HG02759 (cell line): ENCODE measurements around the gene PIP5K1A.
"Not testable (repeated sequence)": the region's sequence is repeated elsewhere in the genome, so short reads cannot be mapped to it uniquely, and the experiment has no call there.

Source experiments
- ATAC-seq: cut with Tn5 transposase; IDR thresholded peaks from one replicate; pipeline ENCODE4 v1.9.1; 2021; ENCODE audit warnings: mild to moderate bottlenecking, moderate library complexity; ENCODE audit not compliant: unreplicated experiment

PIP5K1A gene

DNA sequence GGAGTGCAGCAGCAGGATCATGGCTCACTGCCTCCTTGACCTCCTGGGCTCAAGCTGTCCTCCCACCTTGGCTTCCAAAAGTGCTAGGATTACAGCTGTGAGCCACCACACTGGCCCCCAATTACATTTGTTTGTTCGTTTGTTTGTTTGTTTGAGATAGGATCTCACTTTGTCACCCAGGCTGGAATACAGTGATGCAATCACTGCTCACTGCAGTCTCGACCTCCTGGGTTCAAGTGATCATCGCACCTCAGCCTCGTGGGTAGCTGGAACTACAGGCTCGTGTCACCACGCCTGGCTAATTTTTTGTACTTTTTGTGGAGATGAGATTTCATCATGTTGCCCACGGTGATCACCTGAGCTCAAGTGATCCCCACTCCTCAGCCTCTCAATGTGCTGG, 6.3 kb upstream of the PIP5K1A start:
- ATAC-seq: no peak

- ATAC-seq: no peak
These were observed 5.0 kb upstream of the PIP5K1A start for GRCh38 chr1:151193304-151193703.

GRCh38 chr1:151193856-151194255, 4.5 kb upstream of the PIP5K1A start:
- no peak for ATAC-seq

GRCh38 chr1:151194894-151195594, 3.3 kb upstream of the PIP5K1A start:
- not testable (repeated sequence) for ATAC-seq

DNA sequence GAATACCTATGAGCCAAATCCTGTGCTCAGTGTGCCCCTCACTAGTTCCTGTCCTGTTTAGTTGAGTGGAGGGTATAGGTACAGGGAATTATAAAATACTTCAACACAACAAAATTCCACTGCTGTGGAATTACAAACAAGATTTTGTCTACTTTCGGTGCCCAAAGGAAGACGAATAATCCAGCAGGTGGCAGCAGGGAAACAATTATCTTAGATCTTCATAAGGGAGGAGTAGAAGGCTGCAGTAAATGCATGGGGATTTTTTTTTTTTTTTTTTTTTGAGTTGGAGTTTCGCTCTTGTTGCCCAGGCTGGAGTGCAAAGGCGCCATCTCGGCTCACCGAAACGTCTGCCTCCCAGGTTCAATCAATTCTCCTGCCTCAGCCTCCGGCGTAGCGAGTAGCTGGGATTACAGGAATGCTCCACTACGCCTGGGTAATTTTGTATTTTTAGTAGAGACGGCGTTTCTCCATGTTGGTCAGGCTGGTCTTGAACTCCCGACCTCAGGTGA, 2.0 kb upstream of the PIP5K1A start:
- ATAC-seq: no peak

DNA sequence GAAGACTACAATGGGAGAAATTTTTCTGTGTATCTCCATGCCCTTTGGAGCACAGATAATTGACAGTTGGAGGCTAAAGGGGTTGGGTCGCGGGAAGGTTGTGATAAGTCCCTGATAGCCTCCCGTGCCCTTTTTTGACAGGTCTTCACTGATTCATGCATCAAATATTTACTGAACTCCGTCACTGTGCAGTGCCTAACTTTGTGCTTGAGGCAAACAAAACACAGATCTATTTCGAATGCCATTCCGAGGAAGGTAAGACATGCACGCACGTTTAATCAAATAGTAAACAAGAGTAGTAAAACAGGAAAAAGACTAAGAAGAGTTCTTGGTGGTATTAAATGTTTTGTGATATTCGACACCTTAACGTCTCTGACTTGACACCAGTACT, 494 bp upstream of the PIP5K1A start:
- no peak for ATAC-seq

DNA sequence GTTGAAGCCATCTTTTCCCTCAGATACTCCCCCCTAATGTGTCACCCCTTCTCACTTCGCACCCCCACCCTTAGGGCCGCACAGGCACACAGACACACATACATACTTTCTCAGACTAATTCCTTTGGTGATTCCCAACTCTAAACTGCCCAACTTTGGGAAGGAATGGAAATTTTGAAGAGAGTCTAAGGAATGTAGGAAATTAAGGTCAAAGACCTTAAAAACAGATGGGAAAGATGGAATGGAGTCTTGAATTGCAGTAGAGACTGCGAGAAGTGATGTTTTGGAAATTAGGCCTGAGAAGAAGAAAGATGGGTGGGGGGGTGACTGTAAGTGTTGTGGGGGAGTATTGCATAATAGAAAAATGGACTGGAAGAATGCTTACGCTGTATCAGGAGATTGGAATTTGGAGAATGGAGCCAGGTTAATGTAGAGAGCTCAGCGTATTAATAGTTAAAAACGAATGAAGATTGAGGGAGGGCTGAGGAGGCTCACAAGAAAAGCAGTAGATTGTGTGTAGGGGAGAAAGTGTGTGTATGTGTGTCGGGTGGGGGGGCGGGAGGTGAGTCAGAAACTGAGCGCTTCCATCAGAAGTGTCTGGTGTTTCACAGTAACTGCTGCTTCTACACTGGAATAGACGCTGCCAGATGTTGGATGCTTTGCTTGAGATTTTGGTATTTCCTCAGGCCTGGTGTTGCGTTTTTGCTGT, 1.7 kb downstream of the PIP5K1A start:
- no peak for ATAC-seq

DNA sequence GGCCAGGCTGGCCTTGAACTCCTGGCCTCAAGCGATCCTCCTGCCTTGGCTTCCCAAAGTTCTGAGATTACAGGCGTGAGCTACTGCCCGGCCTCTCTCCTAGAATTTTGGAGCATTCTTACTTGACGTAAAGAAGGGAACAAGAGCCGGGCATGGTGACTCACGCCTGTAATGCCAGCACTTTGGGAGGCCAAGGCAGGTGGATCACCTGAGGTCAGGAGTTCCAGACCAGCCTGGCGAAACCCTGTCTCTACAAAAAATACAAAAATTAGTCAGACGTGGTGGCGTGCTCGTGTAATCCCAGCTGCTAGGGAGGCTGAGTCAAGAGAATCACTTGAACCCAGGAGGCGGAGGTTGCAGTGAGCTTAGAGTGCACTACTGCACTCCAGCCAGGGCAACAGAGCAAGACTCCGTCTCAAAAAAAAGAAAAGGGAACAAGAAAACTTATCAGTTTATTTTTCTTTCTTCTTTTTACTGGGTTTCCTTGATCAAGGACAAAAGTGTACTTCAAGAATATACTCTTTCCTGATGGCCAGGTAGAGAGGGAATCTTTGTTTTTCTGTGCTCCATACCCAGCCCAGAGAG, 7.1 kb downstream of the PIP5K1A start:
- not testable (repeated sequence) for ATAC-seq

GRCh38 chr1:151210830-151211229, 12.5 kb downstream of the PIP5K1A start:
- no peak for ATAC-seq

DNA sequence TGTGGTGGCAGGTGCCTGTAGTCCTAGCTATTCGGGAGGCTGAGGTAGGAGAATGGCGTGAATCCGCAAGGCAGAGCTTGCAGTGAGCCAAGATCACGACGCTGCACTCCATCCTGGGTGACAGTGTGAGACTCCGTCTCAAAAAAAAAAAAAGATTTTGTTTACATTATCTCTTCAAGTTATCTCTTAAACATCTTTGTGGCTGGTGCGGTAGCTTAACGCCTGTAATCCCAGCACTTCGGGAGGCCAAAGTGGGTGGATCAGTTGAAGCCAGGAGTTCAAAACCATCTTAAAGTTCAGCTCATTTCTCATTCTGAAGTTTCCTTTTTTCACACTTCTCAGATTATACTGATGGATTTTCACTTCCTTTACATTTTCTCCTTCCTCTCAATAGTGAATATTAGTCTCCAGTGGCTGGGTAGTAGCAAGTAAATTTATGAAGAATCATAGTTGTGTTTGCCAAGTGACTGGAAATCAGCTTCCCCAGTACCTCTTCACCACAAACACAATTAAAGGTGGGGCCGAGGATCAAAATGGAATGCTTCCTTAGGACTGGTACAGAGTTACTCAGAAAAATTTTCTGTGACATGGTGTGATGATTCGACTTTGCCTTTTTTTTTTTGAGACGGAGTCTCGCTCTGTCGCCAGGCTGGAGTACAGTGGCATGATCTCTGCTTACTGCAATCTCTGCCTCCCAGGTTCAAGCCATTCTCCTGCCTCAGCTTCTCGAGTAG, 13.8 kb downstream of the PIP5K1A start:
- no peak for ATAC-seq

GRCh38 chr1:151213560-151213959, 15.2 kb downstream of the PIP5K1A start:
- no peak for ATAC-seq

- no peak for ATAC-seq
These were observed 23.3 kb downstream of the PIP5K1A start for GRCh38 chr1:151221616-151222015.

DNA sequence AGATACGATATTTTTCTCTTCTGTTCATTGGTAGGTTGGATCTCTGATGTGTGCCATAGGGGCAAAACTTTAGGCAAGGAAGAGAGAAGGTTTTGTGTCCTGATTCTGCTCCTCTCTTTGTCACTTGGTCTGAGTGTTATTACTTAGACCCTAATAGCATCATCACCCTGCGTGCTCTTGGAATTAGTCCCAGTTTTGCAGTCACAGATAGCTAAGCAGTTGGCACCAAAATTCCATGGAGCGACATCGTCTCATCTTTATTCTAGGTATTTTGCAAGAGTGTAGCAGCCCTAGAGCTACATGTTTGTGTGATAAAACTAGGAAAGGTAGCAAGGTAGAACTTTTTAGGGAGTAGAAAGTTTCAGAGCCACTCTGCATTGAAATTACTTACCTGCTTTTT, 23.8 kb downstream of the PIP5K1A start:
- ATAC-seq: no peak

GRCh38 chr1:151235235-151235634, 36.9 kb downstream of the PIP5K1A start:
- no peak for ATAC-seq

DNA sequence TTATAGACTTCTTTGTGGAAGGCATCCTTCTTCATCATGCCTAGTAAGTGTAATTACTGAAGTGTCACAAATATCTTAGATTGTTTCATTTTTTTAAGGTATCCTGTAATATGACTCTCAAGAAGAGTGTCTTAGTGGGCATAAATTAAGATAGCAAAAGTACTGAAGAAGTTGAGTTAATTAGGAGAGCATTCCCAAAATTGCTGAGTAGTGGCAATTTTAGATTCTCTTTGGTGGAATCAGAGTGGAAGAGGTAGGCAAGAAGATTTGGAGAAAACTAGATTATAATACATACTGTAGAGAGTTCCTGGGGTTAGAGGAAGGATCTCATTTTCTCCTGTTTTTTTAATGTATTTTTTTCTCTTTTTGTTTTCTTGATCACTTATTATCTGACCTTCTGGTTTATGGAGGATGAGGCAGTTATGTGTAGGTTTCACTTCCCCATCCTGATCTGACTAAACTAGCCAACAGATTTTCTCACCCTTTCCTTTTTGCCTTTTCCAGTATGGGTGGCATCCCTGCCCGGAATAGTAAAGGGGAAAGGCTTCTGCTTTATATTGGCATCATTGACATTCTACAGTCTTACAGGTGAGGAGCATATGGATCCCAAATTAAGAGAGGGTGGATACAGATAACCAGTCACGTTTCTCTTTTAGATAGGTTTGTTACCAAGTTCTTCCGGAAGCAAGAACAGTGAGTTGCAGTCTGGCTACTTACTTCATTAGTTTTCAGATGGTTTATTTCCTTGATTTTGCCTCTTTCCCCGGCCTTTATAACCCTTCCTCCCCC, 39.5 kb downstream of the PIP5K1A start:
- ATAC-seq: no peak

- ATAC-seq: no peak
These were observed 40.1 kb downstream of the PIP5K1A start for GRCh38 chr1:151238467-151238739.

- ATAC-seq: no peak
These were observed 44.1 kb downstream of the PIP5K1A start for GRCh38 chr1:151242442-151242841.

DNA sequence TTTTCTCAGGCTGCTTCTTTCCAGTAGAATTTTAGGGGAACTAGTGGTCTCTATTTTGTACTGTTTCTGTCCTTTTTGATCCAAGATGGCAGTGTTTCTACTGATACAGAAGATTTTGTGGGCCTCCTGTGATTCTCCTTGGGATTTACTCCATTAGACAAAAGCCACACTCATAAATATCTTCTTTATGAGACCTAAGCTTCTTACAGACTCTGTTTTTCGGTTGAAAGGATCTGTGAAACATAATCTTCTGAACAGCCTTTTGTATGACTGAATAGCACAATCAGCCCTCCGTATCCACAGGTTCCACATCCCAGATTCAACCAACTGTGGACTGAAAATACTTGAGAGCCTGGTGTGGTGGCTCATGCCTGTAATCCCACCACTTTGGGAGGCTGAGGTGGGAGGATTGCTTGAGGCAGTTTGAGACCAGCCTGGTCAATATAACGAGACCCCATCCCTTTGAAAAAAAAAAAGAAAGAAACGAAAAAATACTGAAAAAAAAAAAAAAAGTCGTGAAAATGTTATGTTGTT, 45.4 kb downstream of the PIP5K1A start:
- no peak for ATAC-seq

GRCh38 chr1:151246786-151247185, 48.4 kb downstream of the PIP5K1A start:
- ATAC-seq: no peak

DNA sequence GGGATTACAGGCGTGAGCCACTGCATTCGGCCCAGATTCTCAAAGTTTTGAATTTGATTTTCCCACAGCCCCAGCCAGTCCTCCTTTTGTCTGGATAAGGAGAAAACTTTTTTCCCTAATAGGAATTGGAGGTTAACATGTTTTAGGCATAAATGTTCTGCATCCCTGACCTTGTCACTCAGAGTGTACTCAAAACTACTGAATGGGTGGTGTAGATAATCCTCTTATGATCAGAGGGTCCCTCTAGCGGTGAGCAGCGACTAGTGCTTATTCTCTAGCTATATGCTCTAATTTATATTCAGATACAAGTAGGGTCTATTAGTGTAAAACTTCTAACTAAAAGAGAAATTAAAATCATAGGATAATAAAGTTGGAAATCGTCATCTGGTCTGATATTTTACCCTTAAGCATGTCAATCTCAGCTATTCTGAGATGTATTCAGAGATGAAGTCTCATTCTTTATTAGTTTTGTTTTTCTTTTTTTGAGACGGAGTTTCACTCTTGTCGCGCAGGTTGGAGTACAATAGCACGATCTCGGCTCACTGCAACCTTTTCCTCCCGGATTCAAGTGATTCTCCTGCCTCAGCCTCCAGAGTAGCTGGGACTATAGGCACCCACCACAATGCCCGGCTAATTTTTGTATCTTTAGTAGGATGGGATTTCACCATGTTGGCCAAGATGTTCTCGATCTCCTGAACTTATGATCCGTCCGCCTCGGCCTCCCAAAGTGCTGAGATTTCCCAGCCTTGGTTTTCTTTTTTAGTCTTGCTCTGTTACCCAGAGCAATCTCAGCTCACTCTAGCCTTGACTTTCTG, 53.5 kb downstream of the PIP5K1A start:
- peak; percentile 41 for ATAC-seq
